Stimulated activated CD8-positive, alpha-beta memory T cell treated with anti-CD3 and anti-CD28 coated beads, Interleukin-7, amount 100 ng/mL, for 24 hours (primary cell): Measurements from ENCODE around the gene CFAP20DC.

ENCODE experiments used
- DNase-seq: peaks from one replicate; pipeline ENCODE4 v3.0.0-alpha.2; 2020; ENCODE audit warnings: low read depth

CFAP20DC gene

GRCh38 chr3:58693940-58694850, 355.6 kb downstream of the CFAP20DC start:
- no peak for DNase-seq

- DNase-seq: no peak
Observed at GRCh38 chr3:58692484-58692883, 357.3 kb downstream of the CFAP20DC start.
